GM19467 (cell line): Measurements from ENCODE around the gene SPEF2.
"Not testable (repeated sequence)": the region's sequence is repeated elsewhere in the genome, so short reads cannot be mapped to it uniquely, and the experiment has no call there.

Experiments
- ATAC-seq: cut with Tn5 transposase; IDR thresholded peaks from one replicate; pipeline ENCODE4 v1.9.1; 2021; ENCODE audit warnings: mild to moderate bottlenecking, moderate library complexity; ENCODE audit not compliant: unreplicated experiment

Gene SPEF2

GRCh38 chr5:35852773-35853172 is 235.1 kb downstream of the SPEF2 start:
- no peak for ATAC-seq

- no peak for ATAC-seq
Measured at GRCh38 chr5:35853631-35854030, 236.0 kb downstream of the SPEF2 start.

- ATAC-seq: no peak
Measured at GRCh38 chr5:35854248-35854647, 236.6 kb downstream of the SPEF2 start.

- ATAC-seq: no peak
Measured at GRCh38 chr5:35855187-35855586, 237.5 kb downstream of the SPEF2 start.

- ATAC-seq: not testable (repeated sequence)
Measured at GRCh38 chr5:35856186-35856764, 238.6 kb downstream of the SPEF2 start.

- no peak for ATAC-seq
Measured at GRCh38 chr5:35856765-35857351, 239.2 kb downstream of the SPEF2 start, which contains the start of gene IL7R. TSS of gene IL7R (plus strand) at chr5:35856891. CDS start at chr5:35856978, 87 bp downstream.

- no peak for ATAC-seq
Measured at GRCh38 chr5:35857606-35858205, 240.0 kb downstream of the SPEF2 start.

- ATAC-seq: no peak
Measured at GRCh38 chr5:35859101-35859661, 241.5 kb downstream of the SPEF2 start.

- no peak for ATAC-seq
Measured at GRCh38 chr5:35860686-35861085, 243.0 kb downstream of the SPEF2 start.

GRCh38 chr5:35861718-35862117 is 244.1 kb downstream of the SPEF2 start:
- no peak for ATAC-seq

GRCh38 chr5:35862126-35862525 is 244.5 kb downstream of the SPEF2 start:
- ATAC-seq: no peak

GRCh38 chr5:35863159-35863558 is 245.5 kb downstream of the SPEF2 start:
- no peak for ATAC-seq
